ENCODE results near the gene WDR59. TPM values are rescaled to one million over a fixed set of nuclear protein-coding genes. Genes with fewer than 3 reads are reported as not detected.

WDR59 gene
- total and polyA plus RNA-seq, 2 experiments from 2014 or later: 38.7 to 54.5 TPM

DNA sequence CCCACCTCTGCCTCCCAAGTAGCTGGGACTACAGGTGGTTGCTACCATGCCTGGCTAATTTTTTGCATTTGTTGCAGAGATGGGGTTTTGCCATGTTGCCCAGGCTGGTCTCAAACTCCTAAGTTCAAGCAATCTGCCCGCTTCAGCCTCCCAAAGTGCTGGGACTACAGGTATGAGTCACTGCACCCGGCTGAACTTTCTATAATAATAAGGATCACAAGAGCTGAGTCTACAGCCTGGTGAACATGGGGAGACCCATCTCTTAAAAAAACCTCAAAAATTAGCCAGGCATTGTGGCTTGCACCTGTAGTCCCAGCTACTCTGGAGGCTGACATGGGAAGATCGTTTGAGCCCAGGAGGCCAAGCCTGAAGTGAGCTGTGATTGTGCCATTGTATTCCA lies 53.5 kb downstream of the WDR59 start (continued):
- TF ChIP-seq, protein P1, sequence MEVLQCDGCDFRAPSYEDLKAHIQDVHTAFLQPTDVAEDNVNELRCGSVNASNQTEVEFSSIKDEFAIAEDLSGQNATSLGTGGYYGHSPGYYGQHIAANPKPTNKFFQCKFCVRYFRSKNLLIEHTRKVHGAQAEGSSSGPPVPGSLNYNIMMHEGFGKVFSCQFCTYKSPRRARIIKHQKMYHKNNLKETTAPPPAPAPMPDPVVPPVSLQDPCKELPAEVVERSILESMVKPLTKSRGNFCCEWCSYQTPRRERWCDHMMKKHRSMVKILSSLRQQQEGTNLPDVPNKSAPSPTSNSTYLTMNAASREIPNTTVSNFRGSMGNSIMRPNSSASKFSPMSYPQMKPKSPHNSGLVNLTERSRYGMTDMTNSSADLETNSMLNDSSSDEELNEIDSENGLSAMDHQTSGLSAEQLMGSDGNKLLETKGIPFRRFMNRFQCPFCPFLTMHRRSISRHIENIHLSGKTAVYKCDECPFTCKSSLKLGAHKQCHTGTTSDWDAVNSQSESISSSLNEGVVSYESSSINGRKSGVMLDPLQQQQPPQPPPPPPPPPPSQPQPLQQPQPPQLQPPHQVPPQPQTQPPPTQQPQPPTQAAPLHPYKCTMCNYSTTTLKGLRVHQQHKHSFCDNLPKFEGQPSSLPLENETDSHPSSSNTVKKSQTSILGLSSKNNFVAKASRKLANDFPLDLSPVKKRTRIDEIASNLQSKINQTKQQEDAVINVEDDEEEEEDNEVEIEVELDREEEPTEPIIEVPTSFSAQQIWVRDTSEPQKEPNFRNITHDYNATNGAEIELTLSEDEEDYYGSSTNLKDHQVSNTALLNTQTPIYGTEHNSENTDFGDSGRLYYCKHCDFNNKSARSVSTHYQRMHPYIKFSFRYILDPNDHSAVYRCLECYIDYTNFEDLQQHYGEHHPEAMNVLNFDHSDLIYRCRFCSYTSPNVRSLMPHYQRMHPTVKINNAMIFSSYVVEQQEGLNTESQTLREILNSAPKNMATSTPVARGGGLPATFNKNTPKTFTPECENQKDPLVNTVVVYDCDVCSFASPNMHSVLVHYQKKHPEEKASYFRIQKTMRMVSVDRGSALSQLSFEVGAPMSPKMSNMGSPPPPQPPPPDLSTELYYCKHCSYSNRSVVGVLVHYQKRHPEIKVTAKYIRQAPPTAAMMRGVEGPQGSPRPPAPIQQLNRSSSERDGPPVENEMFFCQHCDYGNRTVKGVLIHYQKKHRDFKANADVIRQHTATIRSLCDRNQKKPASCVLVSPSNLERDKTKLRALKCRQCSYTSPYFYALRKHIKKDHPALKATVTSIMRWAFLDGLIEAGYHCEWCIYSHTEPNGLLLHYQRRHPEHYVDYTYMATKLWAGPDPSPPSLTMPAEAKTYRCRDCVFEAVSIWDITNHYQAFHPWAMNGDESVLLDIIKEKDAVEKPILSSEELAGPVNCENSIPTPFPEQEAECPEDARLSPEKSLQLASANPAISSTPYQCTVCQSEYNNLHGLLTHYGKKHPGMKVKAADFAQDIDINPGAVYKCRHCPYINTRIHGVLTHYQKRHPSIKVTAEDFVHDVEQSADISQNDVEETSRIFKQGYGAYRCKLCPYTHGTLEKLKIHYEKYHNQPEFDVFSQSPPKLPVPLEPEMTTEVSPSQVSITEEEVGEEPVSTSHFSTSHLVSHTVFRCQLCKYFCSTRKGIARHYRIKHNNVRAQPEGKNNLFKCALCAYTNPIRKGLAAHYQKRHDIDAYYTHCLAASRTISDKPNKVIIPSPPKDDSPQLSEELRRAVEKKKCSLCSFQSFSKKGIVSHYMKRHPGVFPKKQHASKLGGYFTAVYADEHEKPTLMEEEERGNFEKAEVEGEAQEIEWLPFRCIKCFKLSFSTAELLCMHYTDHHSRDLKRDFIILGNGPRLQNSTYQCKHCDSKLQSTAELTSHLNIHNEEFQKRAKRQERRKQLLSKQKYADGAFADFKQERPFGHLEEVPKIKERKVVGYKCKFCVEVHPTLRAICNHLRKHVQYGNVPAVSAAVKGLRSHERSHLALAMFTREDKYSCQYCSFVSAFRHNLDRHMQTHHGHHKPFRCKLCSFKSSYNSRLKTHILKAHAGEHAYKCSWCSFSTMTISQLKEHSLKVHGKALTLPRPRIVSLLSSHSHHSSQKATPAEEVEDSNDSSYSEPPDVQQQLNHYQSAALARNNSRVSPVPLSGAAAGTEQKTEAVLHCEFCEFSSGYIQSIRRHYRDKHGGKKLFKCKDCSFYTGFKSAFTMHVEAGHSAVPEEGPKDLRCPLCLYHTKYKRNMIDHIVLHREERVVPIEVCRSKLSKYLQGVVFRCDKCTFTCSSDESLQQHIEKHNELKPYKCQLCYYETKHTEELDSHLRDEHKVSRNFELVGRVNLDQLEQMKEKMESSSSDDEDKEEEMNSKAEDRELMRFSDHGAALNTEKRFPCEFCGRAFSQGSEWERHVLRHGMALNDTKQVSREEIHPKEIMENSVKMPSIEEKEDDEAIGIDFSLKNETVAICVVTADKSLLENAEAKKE (CRISPR knock-in tag; IDR thresholded peaks at IDR 0.05): no peak
- TF ChIP-seq EZH2 (IDR thresholded peaks at IDR 0.05; ENCODE audit: low read depth, unreplicated experiment): no peak

DNA sequence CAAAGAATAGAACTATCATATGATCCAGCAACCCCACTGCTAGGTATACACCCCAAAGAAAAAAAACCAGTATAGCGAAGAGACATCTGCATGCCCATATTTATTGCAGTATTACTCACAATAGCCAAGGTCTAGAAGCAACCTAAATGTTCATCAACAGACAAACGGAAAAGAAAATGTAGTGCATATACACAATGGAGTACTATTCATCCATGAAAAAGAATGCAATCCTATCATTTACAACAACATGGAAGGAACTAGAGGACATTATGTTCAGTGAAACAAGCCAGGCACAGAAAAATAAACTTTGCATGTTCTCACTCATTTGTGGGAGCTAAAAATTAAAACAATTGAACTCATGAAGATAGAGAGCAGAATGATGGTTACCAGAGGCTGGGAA lies 55.3 kb downstream of the WDR59 start:
- DNase-seq (ENCODE audit: low spot score) (no peak), ATAC-seq (no peak)
- H3K4me2 ChIP-seq: no peak overlapping the region
- Mint-ChIP-seq H3K9me3 (no peaks in the 10 kb centered on the region), H3K27me3 (ENCODE audit: insufficient read depth, low read depth, poor library complexity) (peaks cover 5% of the 10 kb centered on the region), H3K36me3 (ENCODE audit: low read depth) (peaks cover 29% of the 10 kb centered on the region), H3K27ac (no peak overlapping the region), H3K4me1 (no peaks in the 10 kb centered on the region), H3K4me3 (no peak overlapping the region)
- H3K79me2 ChIP-seq (replicated peaks; ENCODE audit: insufficient read depth): no peaks in the 10 kb centered on the region
- H3K9me2 ChIP-seq (ENCODE audit: insufficient read depth): no peaks in the 10 kb centered on the region
- H2AFZ ChIP-seq: no peak overlapping the region
- H3F3A ChIP-seq (replicated peaks; ENCODE audit: low read depth): no peaks in the 10 kb centered on the region
- H3K36me3 ChIP-seq (ENCODE audit: insufficient read depth): peaks cover 7% of the 10 kb centered on the region
- no peak overlapping the region for H3K27ac ChIP-seq (ENCODE audit: low read depth)
- H3K4me1 ChIP-seq (ENCODE audit: insufficient read depth): no peaks in the 10 kb centered on the region
- no peaks in the 10 kb centered on the region for H3K27me3 ChIP-seq (ENCODE audit: insufficient read depth)
- no peak overlapping the region for H3K4me3 ChIP-seq
- H4K20me1 ChIP-seq (replicated peaks; ENCODE audit: insufficient read depth): peaks cover 8% of the 10 kb centered on the region; the same call in 1 of the 2 replicates
- TF ChIP-seq NANOG (IDR thresholded peaks at IDR 0.05; ENCODE audit: borderline replicate concordance) (no peak), JUNB (IDR thresholded peaks at IDR 0.05; ENCODE audit: unreplicated experiment) (no peak), ZNF114 (CRISPR knock-in tag; IDR thresholded peaks at IDR 0.05) (no peak), STAT1 (IDR thresholded peaks at IDR 0.05; ENCODE audit: unreplicated experiment) (no peak), POLR2AphosphoS5 (IDR thresholded peaks at IDR 0.05; ENCODE audit: low read depth) (no peak), EZH2phosphoT487 (IDR thresholded peaks at IDR 0.05; ENCODE audit: unreplicated experiment) (no peak)
- TF ChIP-seq, protein P1 (CRISPR knock-in tag; IDR thresholded peaks at IDR 0.05): no peak
- TF ChIP-seq, protein P2, sequence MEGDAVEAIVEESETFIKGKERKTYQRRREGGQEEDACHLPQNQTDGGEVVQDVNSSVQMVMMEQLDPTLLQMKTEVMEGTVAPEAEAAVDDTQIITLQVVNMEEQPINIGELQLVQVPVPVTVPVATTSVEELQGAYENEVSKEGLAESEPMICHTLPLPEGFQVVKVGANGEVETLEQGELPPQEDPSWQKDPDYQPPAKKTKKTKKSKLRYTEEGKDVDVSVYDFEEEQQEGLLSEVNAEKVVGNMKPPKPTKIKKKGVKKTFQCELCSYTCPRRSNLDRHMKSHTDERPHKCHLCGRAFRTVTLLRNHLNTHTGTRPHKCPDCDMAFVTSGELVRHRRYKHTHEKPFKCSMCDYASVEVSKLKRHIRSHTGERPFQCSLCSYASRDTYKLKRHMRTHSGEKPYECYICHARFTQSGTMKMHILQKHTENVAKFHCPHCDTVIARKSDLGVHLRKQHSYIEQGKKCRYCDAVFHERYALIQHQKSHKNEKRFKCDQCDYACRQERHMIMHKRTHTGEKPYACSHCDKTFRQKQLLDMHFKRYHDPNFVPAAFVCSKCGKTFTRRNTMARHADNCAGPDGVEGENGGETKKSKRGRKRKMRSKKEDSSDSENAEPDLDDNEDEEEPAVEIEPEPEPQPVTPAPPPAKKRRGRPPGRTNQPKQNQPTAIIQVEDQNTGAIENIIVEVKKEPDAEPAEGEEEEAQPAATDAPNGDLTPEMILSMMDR (conservative IDR thresholded peaks at IDR 0.05; ENCODE audit: low read depth in 2 of 2): no peak
